ENCODE data around the gene GPR153.

DNA sequence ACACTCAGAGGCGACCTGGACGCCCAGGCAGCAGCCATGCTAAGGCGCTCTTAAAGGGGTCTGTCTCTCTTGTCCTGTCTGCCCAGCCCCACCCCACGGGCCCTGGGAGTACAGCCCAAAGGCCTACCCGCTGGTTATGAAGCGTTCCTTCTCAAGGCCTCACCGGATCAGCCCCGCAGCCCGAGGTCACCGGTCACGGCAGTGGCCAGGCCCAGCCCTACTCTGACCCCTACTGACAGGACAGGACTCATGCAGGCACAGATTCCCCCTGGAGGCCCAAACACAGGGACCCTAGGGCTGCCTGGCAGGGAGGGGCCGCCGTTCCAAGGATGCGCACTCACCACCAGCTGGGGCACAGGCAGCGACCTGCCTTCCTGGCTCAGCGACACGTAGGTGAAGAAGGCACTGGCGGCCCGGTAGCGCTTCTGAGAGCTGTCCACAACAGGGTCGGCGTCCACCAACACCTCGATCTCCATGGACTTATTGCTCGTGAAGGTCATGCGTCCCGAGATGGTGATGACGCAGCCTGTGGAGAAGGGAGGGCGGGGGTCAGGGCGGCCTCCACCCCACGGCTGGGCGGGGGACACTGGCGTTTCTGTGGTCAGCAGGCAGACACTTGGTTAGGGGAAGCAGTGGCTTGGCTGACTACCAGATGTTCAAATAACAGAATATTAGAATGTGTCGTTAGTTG lies 20.0 kb upstream of the GPR153 start:
- no peak for TF ChIP-seq EZH2phosphoT487 (IDR thresholded peaks at IDR 0.05; ENCODE audit: low read depth)
- TF ChIP-seq, protein P1, sequence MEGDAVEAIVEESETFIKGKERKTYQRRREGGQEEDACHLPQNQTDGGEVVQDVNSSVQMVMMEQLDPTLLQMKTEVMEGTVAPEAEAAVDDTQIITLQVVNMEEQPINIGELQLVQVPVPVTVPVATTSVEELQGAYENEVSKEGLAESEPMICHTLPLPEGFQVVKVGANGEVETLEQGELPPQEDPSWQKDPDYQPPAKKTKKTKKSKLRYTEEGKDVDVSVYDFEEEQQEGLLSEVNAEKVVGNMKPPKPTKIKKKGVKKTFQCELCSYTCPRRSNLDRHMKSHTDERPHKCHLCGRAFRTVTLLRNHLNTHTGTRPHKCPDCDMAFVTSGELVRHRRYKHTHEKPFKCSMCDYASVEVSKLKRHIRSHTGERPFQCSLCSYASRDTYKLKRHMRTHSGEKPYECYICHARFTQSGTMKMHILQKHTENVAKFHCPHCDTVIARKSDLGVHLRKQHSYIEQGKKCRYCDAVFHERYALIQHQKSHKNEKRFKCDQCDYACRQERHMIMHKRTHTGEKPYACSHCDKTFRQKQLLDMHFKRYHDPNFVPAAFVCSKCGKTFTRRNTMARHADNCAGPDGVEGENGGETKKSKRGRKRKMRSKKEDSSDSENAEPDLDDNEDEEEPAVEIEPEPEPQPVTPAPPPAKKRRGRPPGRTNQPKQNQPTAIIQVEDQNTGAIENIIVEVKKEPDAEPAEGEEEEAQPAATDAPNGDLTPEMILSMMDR (IDR thresholded peaks at IDR 0.05; ENCODE audit: low read depth, low read length), result no peak

All from OCI-LY3 (cell line).